Rectal smooth muscle tissue (tissue), 1 donor: Measurements from ENCODE around the gene ARID4B.

Source experiments
- H3K27ac ChIP-seq: one replicate; pipeline ENCODE4 v1.7.0; 2013; ENCODE audit warnings: low read depth, low read length, inconsistent platforms
- H3K27me3 ChIP-seq: one replicate; pipeline ENCODE4 v1.7.0; 2013; ENCODE audit warnings: low read length; ENCODE audit not compliant: control insufficient read depth, insufficient read depth
- H3K36me3 ChIP-seq: one replicate; pipeline ENCODE4 v1.7.0; 2013; ENCODE audit warnings: low read length; ENCODE audit not compliant: control insufficient read depth, insufficient read depth
- H3K4me1 ChIP-seq: one replicate; pipeline ENCODE4 v1.7.0; 2013; ENCODE audit warnings: low read length; ENCODE audit not compliant: control insufficient read depth, insufficient read depth
- H3K4me3 ChIP-seq: one replicate; pipeline ENCODE4 v1.7.0; 2013; ENCODE audit warnings: low read length
- H3K9ac ChIP-seq: one replicate; pipeline ENCODE4 v1.7.0; 2013; ENCODE audit warnings: low read length

ARID4B gene

DNA sequence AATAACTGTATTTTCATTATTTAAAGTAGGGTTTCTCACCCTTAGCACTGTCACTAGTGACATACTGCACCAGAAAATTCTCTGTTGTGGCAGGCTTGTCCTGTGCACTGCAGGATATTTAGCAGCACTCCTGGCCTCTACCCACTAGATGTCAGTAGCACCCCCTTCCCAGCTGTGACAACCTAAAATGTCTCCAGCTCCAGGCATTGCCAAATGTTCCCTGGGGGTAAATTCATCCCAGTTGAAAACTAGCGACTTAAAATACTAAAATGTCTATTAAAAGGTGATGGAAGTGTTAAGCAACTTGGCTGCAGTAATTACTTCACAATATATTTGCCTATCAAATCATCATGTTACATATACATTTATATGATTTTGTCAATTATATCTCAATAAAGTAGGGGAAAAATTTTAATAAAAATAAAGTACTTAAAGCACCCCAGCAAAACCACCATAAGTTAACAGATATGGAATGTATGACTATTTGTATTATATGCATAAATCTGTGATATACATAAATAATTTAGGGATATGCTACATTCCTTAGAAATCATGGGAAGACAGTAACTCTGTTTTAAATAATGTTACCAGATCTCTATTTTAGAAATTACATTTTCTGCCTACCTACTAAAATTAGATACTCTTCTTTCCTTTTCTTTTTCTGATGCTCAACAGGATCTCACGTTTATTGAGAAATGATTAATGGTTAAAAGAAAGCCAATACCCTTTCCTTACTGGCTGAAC lies 74.6 kb downstream of the ARID4B start:
- no peaks in the 10 kb centered on the region for H3K27me3 ChIP-seq
- H3K9ac ChIP-seq: no peak overlapping the region
- no peak overlapping the region for H3K4me3 ChIP-seq
- H3K36me3 ChIP-seq: no peaks in the 10 kb centered on the region
- no peak overlapping the region for H3K27ac ChIP-seq
- peaks cover 2% of the 10 kb centered on the region for H3K4me1 ChIP-seq

DNA sequence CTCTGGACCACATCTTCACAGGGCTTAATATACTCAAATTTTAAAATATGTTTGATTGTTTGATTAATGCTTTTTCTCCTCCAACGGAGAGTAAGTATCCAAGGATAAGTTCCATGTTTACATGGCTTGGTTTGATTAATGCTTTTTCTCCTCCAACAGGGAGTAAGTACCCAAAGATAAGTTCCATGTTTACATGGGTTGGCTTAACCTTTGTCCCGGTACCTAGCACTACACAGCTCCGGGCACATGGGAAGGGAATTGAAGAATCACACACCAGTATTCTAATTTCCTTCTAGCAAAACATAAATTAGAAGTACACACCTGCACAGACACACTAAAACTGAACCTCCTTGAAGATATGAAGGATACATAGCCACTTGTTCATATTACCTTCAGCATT lies 77.5 kb downstream of the ARID4B start:
- H3K9ac ChIP-seq: no peak overlapping the region
- H3K4me1 ChIP-seq: peaks cover 2% of the 10 kb centered on the region
- no peak overlapping the region for H3K4me3 ChIP-seq
- H3K27me3 ChIP-seq: no peaks in the 10 kb centered on the region
- no peaks in the 10 kb centered on the region for H3K36me3 ChIP-seq
- no peak overlapping the region for H3K27ac ChIP-seq

DNA sequence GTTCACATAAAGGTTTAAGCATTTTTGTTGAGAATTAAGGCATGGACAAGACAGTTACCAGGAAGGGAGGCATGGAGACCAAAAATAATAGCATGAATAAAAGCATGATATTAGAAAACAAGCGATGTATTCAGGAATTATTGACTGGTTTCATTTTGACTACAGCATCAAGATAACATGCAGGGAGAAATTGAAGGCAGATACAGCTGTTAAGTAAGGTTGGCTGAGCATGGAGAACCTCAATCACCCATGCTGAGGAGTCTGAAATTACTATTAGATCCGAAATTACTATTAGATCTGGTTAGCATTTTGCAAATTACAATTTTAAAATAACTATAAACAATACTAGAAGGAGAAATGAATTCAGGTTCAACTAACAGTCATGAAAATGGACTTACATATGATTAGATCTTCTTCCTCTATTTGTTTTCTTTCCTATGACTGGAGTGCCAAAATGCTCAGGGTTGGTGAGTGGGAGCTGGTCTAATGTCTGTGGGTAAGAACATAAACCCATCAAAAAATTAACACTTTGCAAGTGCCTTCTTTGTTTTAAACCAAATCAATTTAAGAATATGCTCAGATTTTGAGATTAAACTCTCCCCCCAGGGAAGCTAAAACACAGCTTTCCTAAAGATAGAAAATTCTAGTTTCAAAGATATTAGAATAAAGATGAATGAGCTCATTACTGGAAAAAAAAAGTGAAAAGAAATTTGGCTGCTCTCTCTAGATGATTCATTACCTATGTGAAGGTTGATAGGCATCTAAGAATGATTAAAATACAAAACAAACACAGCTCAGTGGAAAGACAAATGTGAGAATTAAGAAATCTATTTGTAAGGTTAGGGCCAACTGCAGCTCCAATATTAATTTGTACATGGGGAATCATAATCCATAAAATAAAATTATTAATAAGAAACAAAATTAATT lies 81.7 kb downstream of the ARID4B start:
- H3K4me1 ChIP-seq: no peaks in the 10 kb centered on the region
- no peak overlapping the region for H3K4me3 ChIP-seq
- no peaks in the 10 kb centered on the region for H3K36me3 ChIP-seq
- H3K27ac ChIP-seq: no peak overlapping the region
- H3K27me3 ChIP-seq: no peaks in the 10 kb centered on the region
- H3K9ac ChIP-seq: no peak overlapping the region

GRCh38 chr1:235244974-235245592 lies 82.9 kb downstream of the ARID4B start:
- H3K27me3 ChIP-seq: no peaks in the 10 kb centered on the region
- no peak overlapping the region for H3K27ac ChIP-seq
- no peaks in the 10 kb centered on the region for H3K4me1 ChIP-seq
- no peak overlapping the region for H3K9ac ChIP-seq
- H3K4me3 ChIP-seq: no peak overlapping the region
- no peaks in the 10 kb centered on the region for H3K36me3 ChIP-seq

DNA sequence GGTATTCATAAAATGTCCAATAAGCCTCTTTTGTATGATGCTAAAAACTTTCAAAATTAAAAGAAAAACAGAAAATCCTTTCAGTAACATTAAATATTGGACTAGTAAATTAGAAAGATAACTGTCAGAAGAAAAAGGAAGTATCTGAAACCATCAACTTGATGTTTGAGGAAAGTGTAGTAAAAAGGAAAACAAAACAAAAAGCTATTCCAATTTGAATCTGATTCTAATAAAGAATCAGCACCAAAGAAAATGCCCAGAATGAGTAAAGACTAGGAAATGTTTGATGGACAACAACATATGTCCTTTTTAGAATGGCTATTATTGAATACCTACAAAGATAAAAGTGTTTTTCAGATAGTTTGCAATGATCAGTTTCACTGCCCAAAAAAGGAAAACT lies 87.0 kb downstream of the ARID4B start:
- H3K27ac ChIP-seq: no peak overlapping the region
- H3K9ac ChIP-seq: no peak overlapping the region
- no peaks in the 10 kb centered on the region for H3K36me3 ChIP-seq

GRCh38 chr1:235239851-235240250 lies 88.1 kb downstream of the ARID4B start:
- H3K36me3 ChIP-seq: peaks cover 4% of the 10 kb centered on the region
- no peak overlapping the region for H3K9ac ChIP-seq
- H3K27ac ChIP-seq: no peak overlapping the region
- H3K4me1 ChIP-seq: no peaks in the 10 kb centered on the region
- no peak overlapping the region for H3K4me3 ChIP-seq
- no peaks in the 10 kb centered on the region for H3K27me3 ChIP-seq

More for the DNA sequence above, 87.0 kb downstream of the ARID4B start:
- no peak overlapping the region for H3K4me3 ChIP-seq
- H3K4me1 ChIP-seq: no peaks in the 10 kb centered on the region
- no peaks in the 10 kb centered on the region for H3K27me3 ChIP-seq

GRCh38 chr1:235238558-235238957 lies 89.4 kb downstream of the ARID4B start:
- no peaks in the 10 kb centered on the region for H3K4me1 ChIP-seq
- H3K36me3 ChIP-seq: peaks cover 4% of the 10 kb centered on the region
- H3K27me3 ChIP-seq: no peaks in the 10 kb centered on the region
- no peak overlapping the region for H3K27ac ChIP-seq
- H3K4me3 ChIP-seq: no peak overlapping the region
- H3K9ac ChIP-seq: no peak overlapping the region

DNA sequence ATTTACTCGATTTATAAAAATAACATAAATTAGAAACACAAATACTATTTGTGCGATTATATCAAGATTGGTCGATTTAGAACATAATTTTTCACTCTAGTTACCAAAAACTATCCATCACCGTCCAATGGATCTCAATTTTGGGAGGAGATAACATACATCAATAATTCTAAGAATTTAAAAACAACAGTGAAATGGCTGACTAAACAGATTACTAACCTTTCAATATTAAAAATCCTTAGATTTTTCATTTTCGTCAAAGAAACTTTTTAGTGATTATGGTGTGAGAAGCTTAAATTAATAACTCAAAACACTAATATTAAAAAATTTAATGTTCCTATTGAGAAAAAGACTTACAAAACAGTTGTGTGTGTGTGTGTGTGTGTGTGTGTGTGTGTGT lies 91.9 kb downstream of the ARID4B start:
- H3K27ac ChIP-seq: no peak overlapping the region
- no peaks in the 10 kb centered on the region for H3K27me3 ChIP-seq
- no peak overlapping the region for H3K4me3 ChIP-seq
- H3K4me1 ChIP-seq: no peaks in the 10 kb centered on the region
- peaks cover 4% of the 10 kb centered on the region for H3K36me3 ChIP-seq
- no peak overlapping the region for H3K9ac ChIP-seq

DNA sequence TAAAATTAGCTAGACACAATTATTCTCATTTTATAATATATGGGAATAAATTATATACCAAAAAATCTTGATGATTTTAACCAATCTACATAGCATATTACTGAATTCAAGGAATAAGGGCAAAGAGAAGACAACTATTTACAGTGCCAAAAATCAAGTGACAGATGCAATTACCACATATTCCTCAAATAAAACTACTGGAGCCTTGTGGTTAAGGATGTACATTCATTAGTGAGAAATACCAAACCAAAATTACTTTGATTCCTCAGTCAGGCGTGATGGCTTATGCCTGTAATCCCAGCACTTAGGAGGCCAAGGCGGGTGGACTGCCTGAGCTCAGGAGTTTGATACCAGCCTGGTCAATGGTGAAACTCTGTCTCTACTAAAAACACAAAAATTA lies 98.1 kb downstream of the ARID4B start:
- H3K9ac ChIP-seq: no peak overlapping the region
- H3K36me3 ChIP-seq: no peaks in the 10 kb centered on the region
- H3K4me3 ChIP-seq: no peak overlapping the region
- no peak overlapping the region for H3K27ac ChIP-seq
- no peaks in the 10 kb centered on the region for H3K27me3 ChIP-seq
- no peaks in the 10 kb centered on the region for H3K4me1 ChIP-seq

- Histone ChIP-seq H3K4me1 (no peaks in the 10 kb centered on the region), H3K4me3 (no peak overlapping the region), H3K36me3 (peaks cover 6% of the 10 kb centered on the region), H3K9ac (no peak overlapping the region), H3K27ac (no peak overlapping the region), H3K27me3 (no peaks in the 10 kb centered on the region)
These were observed 100.6 kb downstream of the ARID4B start for GRCh38 chr1:235227414-235227813.

GRCh38 chr1:235226933-235227332 lies 101.0 kb downstream of the ARID4B start:
- H3K36me3 ChIP-seq: peaks cover 7% of the 10 kb centered on the region
- H3K4me3 ChIP-seq: no peak overlapping the region
- no peak overlapping the region for H3K27ac ChIP-seq

GRCh38 chr1:235225299-235225698 lies 102.7 kb downstream of the ARID4B start:
- Histone ChIP-seq H3K4me3 (no peak overlapping the region), H3K27me3 (no peaks in the 10 kb centered on the region), H3K9ac (no peak overlapping the region), H3K4me1 (no peaks in the 10 kb centered on the region), H3K36me3 (peaks cover 11% of the 10 kb centered on the region), H3K27ac (no peak overlapping the region)

More at GRCh38 chr1:235226933-235227332, 101.0 kb downstream of the ARID4B start:
- Histone ChIP-seq H3K9ac (no peak overlapping the region), H3K27me3 (no peaks in the 10 kb centered on the region), H3K4me1 (no peaks in the 10 kb centered on the region)
